HepG2 (cell line): Measurements from ENCODE around the gene ADAMTS4. TPM values are rescaled to one million over a fixed set of nuclear protein-coding genes. Genes with fewer than 3 reads are reported as not detected.

Experiments used
- GATAD2A ChIP-seq: IDR thresholded peaks from 2 replicates; pipeline ENCODE4 v1.6.1; 2016
- HNRNPL ChIP-seq: fragments of 200-400 bp; formaldehyde crosslinking; IDR thresholded peaks from 2 replicates; pipeline ENCODE4 v1.6.1; 2017; ENCODE audit warnings: mild to moderate bottlenecking, low read depth, low read length
- MEIS2 ChIP-seq: sonication (generic); formaldehyde crosslinking; IDR thresholded peaks from 2 replicates; pipeline ENCODE4 v1.9.0; 2021; ENCODE audit warnings: mild to moderate bottlenecking, missing genetic modification reagents
- MLLT10 ChIP-seq: sonication (generic); formaldehyde crosslinking; IDR thresholded peaks from 2 replicates; pipeline ENCODE4 v1.4.0; 2020; ENCODE audit warnings: missing genetic modification reagents
- PRDM15 ChIP-seq: sonication (generic); formaldehyde crosslinking; IDR thresholded peaks from 2 replicates; pipeline ENCODE4 v1.4.0; 2020; ENCODE audit warnings: missing genetic modification reagents
- SUZ12 ChIP-seq: fragments of 150-350 bp; IDR thresholded peaks from 2 replicates; pipeline ENCODE4 v1.6.1; 2014; ENCODE audit warnings: low read depth, low read length
- TBL1XR1 ChIP-seq: fragments of 150-350 bp; IDR thresholded peaks from 2 replicates; pipeline ENCODE4 v1.6.1; 2014; ENCODE audit warnings: borderline replicate concordance, low read length; ENCODE audit not compliant: partially characterized antibody
- YEATS4 ChIP-seq: sonication (generic); formaldehyde crosslinking; IDR thresholded peaks from 2 replicates; pipeline ENCODE4 v1.4.0; 2020; ENCODE audit warnings: missing genetic modification reagents, borderline replicate concordance
- ZBTB40 ChIP-seq, 2 experiments: fragments of 450-650 bp in 1 of 2; sonication (generic) in 1 of 2; formaldehyde crosslinking in 1 of 2; IDR thresholded peaks; 2 replicates each; pipeline versions ENCODE4 v1.6.1 to v1.8.0; 2016 to 2022; ENCODE audit warnings: antibody characterized with exemption in 1 of 2, mild to moderate bottlenecking in 1 of 2, missing genetic modification reagents in 1 of 2
- ZMYM3 ChIP-seq: sonication (generic); formaldehyde crosslinking; IDR thresholded peaks from 2 replicates; pipeline ENCODE4 v1.5.1; 2020; ENCODE audit warnings: mild to moderate bottlenecking, missing genetic modification reagents
- ZNF44 ChIP-seq: sonication (generic); formaldehyde crosslinking; IDR thresholded peaks from 2 replicates; pipeline ENCODE4 v1.5.1; 2020; ENCODE audit warnings: mild to moderate bottlenecking, missing genetic modification reagents
- ZNF589 ChIP-seq: sonication (generic); formaldehyde crosslinking; conservative IDR thresholded peaks from 2 replicates; pipeline ENCODE4 v1.8.0; 2022; ENCODE audit warnings: mild to moderate bottlenecking, moderate library complexity, missing genetic modification reagents
- ZNF629 ChIP-seq: sonication (generic); formaldehyde crosslinking; conservative IDR thresholded peaks from 2 replicates; pipeline ENCODE4 v1.5.0; 2020; ENCODE audit warnings: missing genetic modification reagents
- polyA plus RNA-seq, 8 experiments: library from polyadenylated mRNA; depleted of rRNA in 3 of 8; stranded (reverse) in 7 of 8; unstranded in 1 of 8; fragments of >200 nt; fragmentation: Illumina TruSeq in 4 of 8; extraction: Trizol in 4 of 8; gene quantifications; 2 replicates each; pipeline versions ENCODE4 v1.2.1 to v1.2.3, GENCODE V29; 2011 to 2016; ENCODE audit warnings: low read depth in 4 of 8, missing spikeins in 1 of 8, mixed read lengths in 1 of 8; ENCODE audit not compliant: insufficient read depth in 1 of 8
- total RNA-seq, 5 experiments: library from RNA; depleted of rRNA; stranded (reverse); fragments of >200 nt; fragmentation: Illumina TruSeq; extraction: Trizol; gene quantifications; 2 replicates each; pipeline ENCODE4 v1.2.3, GENCODE V29; 2016; ENCODE audit warnings: low read depth in 1 of 5
- TF ChIP-seq, protein P1 (sequence below): sonication (generic); formaldehyde crosslinking; IDR thresholded peaks from 2 replicates; pipeline ENCODE4 v1.9.0; 2021; ENCODE audit warnings: missing genetic modification reagents, mild to moderate bottlenecking, borderline replicate concordance

ADAMTS4 gene
- total and polyA plus RNA-seq, 2 of the 13 experiments (the other 11 are each of a cell fraction or from before 2014, with no cell fraction given): 0.51 to 1.7 TPM

- TF ChIP-seq ZBTB40 (IDR thresholded peaks at IDR 0.05) (no peak), ZBTB40 (CRISPR knock-in tag; IDR thresholded peaks at IDR 0.05) (no peak), YEATS4 (CRISPR knock-in tag) (no peak), MLLT10 (no peak), ZNF589 (CRISPR knock-in tag) (no peak), ZNF44 (no peak), TBL1XR1 (peak; percentile 20), GATAD2A (CRISPR knock-in tag) (0 out of 2 replicates have a peak, but pooled peaks have one; percentile 23), MEIS2 (CRISPR knock-in tag) (no peak), SUZ12 (no peak), HNRNPL (no peak), PRDM15 (no peak), ZNF629 (CRISPR knock-in tag) (0 out of 2 replicates have a peak, but pooled peaks have one; percentile 25), ZMYM3 (CRISPR knock-in tag) (no peak)
- TF ChIP-seq, protein P1, sequence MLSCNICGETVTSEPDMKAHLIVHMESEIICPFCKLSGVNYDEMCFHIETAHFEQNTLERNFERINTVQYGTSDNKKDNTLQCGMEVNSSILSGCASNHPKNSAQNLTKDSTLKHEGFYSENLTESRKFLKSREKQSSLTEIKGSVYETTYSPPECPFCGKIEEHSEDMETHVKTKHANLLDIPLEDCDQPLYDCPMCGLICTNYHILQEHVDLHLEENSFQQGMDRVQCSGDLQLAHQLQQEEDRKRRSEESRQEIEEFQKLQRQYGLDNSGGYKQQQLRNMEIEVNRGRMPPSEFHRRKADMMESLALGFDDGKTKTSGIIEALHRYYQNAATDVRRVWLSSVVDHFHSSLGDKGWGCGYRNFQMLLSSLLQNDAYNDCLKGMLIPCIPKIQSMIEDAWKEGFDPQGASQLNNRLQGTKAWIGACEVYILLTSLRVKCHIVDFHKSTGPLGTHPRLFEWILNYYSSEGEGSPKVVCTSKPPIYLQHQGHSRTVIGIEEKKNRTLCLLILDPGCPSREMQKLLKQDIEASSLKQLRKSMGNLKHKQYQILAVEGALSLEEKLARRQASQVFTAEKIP (CRISPR knock-in tag): no peak
These were observed 6.1 kb downstream of the ADAMTS4 start (continued) for GRCh38 chr1:161192476-161193465.
